GM21619 (cell line): ENCODE measurements around the gene TXLNG.

Experiments used
- ATAC-seq: cut with Tn5 transposase; IDR thresholded peaks from one replicate; pipeline ENCODE4 v1.9.1; 2021; ENCODE audit not compliant: unreplicated experiment

TXLNG gene

GRCh38 chrX:16838202-16839066 lies 52.2 kb downstream of the TXLNG start:
- no peak for ATAC-seq

GRCh38 chrX:16839219-16839851 lies 53.1 kb downstream of the TXLNG start:
- no peak for ATAC-seq

- no peak for ATAC-seq
Observed at GRCh38 chrX:16839852-16840460, 53.7 kb downstream of the TXLNG start.

- no peak for ATAC-seq
Observed at GRCh38 chrX:16842684-16843083, 56.4 kb downstream of the TXLNG start.

DNA sequence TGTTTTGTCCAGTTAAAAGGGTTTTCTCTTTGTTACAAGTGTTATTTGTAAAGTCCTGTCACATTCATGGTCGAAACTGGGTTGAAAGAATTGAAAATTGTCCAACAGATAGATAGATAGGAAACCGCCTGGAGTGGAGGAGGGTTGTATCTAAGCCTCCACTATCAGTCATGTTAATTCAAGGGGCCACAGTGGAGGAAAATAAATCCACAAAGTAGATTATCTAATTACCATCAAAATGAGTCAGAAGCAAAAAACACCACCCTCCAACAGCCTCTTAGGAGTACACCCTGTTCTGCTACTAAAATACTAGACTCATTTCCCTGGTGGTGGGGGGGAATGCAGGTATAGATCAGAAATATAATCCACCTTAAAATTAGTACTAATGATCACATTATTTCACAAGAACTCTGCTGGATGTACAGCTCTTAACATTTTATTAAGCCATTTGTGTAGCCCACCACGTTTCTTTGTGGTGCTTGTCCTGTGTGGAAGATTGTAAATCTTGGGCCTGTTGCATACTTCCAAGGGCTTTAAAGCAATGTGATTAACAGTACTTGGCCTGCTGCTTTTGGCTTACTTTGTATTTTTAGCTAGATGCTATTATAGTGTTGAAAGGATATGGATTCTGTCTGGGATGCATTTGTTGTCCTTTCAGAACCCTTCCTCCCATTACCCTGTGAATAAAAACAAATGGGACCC lies 57.1 kb downstream of the TXLNG start:
- ATAC-seq: no peak

DNA sequence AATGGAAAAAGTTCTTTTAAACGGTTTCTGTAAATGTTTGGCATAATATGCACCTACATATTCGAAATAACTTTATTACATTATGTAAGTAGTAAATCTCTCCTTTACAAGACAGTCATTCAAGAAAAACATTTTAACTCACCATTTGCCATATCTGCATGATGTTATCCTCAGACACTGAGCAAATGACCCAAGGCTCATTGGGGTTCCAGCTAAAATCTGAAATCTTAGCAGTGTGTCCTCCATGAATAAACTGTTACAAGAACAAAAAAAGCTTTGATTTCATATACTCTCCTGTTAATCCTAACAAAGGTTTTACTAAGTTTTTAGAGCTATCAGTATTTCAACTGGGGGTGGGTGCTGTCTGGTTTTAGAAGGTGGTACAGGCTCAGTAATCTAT lies 59.4 kb downstream of the TXLNG start:
- ATAC-seq: no peak

GRCh38 chrX:16848541-16848940 lies 62.3 kb downstream of the TXLNG start:
- no peak for ATAC-seq

DNA sequence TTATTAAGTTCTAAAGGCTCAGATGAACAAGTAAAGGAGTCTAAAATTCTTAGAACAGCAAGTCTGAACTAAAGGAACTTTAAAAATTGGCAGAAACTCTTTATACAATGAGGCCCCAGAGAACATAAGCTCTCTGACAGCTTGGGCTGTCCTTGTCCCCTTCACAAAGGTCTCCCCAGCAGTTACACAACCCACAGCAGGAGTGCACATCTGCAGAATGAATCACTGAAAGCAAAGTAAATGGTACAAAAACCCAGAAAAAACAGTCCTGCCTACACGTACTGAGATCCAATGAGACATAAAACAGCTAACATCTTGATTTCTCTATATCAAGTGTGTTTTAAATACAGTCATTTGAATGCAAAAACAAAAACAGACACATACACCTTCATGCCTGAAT lies 65.2 kb downstream of the TXLNG start:
- no peak for ATAC-seq

DNA sequence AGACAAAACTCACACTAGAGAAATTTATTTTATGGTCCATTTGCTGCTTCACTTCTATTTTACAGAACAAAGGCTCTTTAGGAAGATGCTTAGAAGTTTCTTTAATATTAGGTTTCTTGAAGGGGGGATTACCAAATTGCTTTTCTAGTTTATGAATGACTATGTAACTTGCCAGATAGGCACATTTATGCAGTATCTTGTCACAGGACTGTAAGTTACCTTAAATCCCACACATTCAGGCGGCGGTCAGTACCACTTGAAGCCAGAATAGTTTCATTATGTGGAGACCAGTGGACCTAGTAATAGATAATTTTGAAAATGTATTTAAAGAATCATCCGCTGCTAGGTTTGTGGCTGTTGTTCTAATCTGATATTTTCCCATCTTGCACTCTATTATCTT lies 65.6 kb downstream of the TXLNG start:
- ATAC-seq: no peak

GRCh38 chrX:16852617-16853179 lies 66.4 kb downstream of the TXLNG start:
- no peak for ATAC-seq

- no peak for ATAC-seq
Observed at GRCh38 chrX:16853537-16853936, 67.3 kb downstream of the TXLNG start.

DNA sequence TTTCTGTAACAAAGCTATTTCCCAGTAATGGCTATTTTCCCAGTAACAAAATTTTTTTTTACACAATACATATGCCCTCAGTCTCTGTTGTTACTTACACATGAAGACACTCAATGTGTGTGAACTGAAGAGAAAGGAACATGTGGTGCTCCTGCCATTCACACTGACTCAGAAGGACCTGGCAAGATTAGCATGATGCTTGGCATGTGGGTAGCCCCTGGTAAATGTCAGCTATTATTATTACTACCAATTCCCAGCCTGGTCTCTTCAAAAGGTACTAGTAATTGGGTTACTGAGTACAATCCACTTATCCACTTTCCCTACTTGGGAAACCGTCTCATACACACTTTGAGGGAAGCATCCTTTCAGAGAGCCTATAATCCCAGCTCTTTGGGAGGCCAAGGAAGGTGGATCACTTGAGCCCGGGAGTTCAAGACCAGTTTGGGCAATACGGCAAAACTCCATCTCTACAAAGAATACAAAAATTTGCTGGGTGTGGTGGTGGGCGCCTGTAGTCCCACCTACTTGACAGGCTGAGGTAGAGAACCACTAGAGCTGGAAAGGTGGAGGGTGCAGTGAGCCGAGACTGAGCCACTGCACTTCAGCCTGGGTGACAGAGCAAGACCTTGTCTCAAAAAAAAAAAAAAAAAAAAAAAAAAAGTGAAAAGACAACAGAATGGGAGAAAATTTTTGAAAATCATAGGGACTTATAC lies 69.3 kb downstream of the TXLNG start:
- peak; percentile 27 for ATAC-seq

- ATAC-seq: peak; percentile 60
Observed at GRCh38 chrX:16856076-16856404, 69.8 kb downstream of the TXLNG start.

- no peak for ATAC-seq
Observed at GRCh38 chrX:16856744-16857143, 70.5 kb downstream of the TXLNG start.

DNA sequence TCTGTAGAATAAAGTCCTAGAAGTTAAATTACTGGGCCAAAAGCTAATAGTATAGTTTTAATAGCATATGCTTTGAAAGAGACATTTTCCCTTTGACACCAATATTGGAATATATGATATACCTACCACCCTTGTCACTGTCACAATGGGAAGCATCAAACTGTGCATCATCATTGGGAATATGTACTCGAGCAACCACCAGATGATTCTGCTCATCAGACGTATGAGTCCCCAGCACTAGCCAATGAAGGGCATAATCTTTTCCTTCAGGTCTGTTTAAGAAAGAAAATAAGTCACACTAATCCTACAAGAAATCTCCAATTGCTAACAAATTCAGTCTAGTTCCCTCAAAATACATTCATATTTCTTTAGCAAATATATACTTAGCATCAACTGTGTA lies 76.6 kb downstream of the TXLNG start:
- ATAC-seq: no peak

DNA sequence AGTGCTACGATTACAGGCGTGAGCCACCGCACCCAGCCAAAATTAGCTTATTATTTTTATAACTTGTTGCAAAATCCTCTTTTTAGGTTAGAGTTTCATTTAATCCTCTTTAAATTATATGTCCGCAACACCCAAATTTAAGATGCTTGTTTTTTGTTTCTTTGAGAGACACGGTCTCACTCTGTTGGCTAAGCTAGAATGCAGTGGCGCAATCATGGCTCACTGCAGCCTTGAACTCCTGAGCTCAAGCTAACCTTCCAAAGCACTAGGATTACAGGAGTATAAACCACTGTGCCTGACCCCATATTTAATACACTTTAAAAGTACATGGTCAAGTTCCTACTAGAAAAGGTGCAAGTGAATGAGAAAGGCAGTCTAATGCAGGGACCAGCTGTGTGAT lies 81.7 kb downstream of the TXLNG start:
- ATAC-seq: no peak

GRCh38 chrX:16868920-16869319 lies 82.7 kb downstream of the TXLNG start:
- no peak for ATAC-seq

- ATAC-seq: peak; percentile 43
Observed at GRCh38 chrX:16869393-16870094, 83.3 kb downstream of the TXLNG start.

DNA sequence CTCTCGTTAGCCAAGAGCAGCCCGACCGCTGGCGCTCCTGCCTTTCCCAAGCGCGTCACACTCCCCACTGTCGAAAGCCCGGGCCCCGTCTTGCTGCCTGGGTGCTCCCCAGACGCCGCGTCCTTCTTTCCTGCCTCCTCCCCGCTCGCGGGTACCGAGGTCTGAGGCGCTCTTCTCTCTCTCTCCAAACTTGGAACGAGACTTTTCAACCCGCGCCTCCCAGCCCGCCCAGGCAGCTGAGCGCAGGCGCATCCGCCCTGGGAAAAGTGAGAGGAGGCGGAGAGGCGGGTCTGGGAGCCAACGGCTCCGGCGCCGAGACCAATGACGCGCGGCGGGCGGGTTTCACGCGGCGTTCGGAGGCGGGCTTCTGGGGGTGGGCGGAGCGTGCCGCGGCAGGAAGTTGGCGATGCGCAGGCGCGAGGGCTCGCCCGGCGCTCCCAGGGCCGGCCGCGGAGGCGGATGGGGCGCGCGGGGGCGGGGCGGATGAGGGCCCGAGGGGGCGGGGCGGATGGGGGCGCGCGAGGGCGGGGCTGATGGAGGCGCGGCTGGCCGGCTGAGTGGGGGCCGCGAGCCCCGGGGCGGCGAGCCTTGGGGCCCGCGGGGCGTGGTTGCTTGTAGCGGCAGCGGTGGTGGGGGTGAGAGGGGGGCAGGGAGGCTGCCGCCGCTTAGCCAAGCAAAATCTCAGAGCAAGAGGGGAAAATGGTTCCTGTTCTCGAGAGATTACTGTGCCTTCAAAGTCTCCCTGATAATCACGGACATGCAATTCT lies 84.0 kb downstream of the TXLNG start, which contains the start of gene RBBP7:
Gene RBBP7 (minus strand): TSS at position 268 of the 767 bp plus-strand sequence. CDS start 309 bp downstream, outside the sequence.
- peak; percentile 75 for ATAC-seq
